GM12873 (cell line): Measurements from ENCODE around the gene GULP1.

Experiments used
- CTCF ChIP-seq: IDR thresholded peaks from 2 replicates; pipeline ENCODE4 v1.5.1; 2012; ENCODE audit warnings: low read depth, mild to moderate bottlenecking, moderate library complexity, low read length, control low read depth; ENCODE audit not compliant: insufficient read depth; ENCODE audit errors: missing control alignments

Gene GULP1

GRCh38 chr2:188437537-188437936 lies 145.9 kb downstream of the GULP1 start:
- no peak for TF ChIP-seq CTCF

- no peak for TF ChIP-seq CTCF
Measured at GRCh38 chr2:188439986-188440385, 148.3 kb downstream of the GULP1 start.

GRCh38 chr2:188440849-188441248 lies 149.2 kb downstream of the GULP1 start:
- TF ChIP-seq CTCF, result no peak

- no peak for TF ChIP-seq CTCF
Measured at GRCh38 chr2:188441288-188441947, 149.7 kb downstream of the GULP1 start.

- TF ChIP-seq CTCF, result no peak
Measured at GRCh38 chr2:188443207-188443606, 151.5 kb downstream of the GULP1 start.

- no peak for TF ChIP-seq CTCF
Measured at GRCh38 chr2:188444106-188444835, 152.6 kb downstream of the GULP1 start.

GRCh38 chr2:188449561-188449960 lies 157.9 kb downstream of the GULP1 start:
- TF ChIP-seq CTCF, result no peak
